ENCODE measurements around the gene TLR1. TPM values are rescaled to one million over a fixed set of nuclear protein-coding genes. Genes with fewer than 3 reads are reported as not detected.

Gene TLR1
- total and polyA plus RNA-seq, 2 donors (not counting 1 experiment from before 2014, with no cell fraction given): 23.4 to 50.8 TPM

GRCh38 chr4:38829237-38829636, 24.6 kb upstream of the TLR1 start:
- peak overlapping the region in 1 of 2 donors; percentile 50 for H3K27ac ChIP-seq (ENCODE audit: low read length in 2 of 2)
- peaks cover 5% of the 10 kb centered on the region for H3K9me3 Mint-ChIP-seq (ENCODE audit: insufficient read depth)
- H3K4me2 ChIP-seq (replicated peaks; ENCODE audit: low read depth, low read length, poor library complexity, severe bottlenecking): no peak overlapping the region
- 100% methylated on average over 3 of the region's 5 CpGs for WGBS (ENCODE audit: insufficient coverage)
- intact Hi-C loops (cut with micrococcal nuclease): no loop called here
- H3K9me3 ChIP-seq (ENCODE audit: control extremely low read depth in 1 of 3, control insufficient read depth in 2 of 3, insufficient read depth in 1 of 3, low read length in 2 of 3): peaks cover 5 to 19% (median 6%) of the 10 kb centered on the region in 3 donors
- peaks cover 1 to 51% of the 10 kb centered on the region in 2 experiments for H3K36me3 ChIP-seq (replicated peaks in 1 of 2; ENCODE audit: control extremely low read depth in 1 of 2, control insufficient read depth in 1 of 2, extremely low read depth in 1 of 2, insufficient read depth in 2 of 2, low read length in 1 of 2)
- ATAC-seq (ENCODE audit: low read depth) (no peak), DNase-seq (no peak)
- no peak overlapping the region for H3K9ac ChIP-seq (ENCODE audit: low read length)
- no peak overlapping the region for H2AFZ ChIP-seq (ENCODE audit: insufficient read depth, low read depth, low read length, poor library complexity, severe bottlenecking)
- TF ChIP-seq, protein P1, sequence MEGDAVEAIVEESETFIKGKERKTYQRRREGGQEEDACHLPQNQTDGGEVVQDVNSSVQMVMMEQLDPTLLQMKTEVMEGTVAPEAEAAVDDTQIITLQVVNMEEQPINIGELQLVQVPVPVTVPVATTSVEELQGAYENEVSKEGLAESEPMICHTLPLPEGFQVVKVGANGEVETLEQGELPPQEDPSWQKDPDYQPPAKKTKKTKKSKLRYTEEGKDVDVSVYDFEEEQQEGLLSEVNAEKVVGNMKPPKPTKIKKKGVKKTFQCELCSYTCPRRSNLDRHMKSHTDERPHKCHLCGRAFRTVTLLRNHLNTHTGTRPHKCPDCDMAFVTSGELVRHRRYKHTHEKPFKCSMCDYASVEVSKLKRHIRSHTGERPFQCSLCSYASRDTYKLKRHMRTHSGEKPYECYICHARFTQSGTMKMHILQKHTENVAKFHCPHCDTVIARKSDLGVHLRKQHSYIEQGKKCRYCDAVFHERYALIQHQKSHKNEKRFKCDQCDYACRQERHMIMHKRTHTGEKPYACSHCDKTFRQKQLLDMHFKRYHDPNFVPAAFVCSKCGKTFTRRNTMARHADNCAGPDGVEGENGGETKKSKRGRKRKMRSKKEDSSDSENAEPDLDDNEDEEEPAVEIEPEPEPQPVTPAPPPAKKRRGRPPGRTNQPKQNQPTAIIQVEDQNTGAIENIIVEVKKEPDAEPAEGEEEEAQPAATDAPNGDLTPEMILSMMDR (IDR thresholded peaks at IDR 0.05): no peak
- no peak for TF ChIP-seq EZH2 (IDR thresholded peaks at IDR 0.05; ENCODE audit: borderline replicate concordance, insufficient read depth, low read depth, low read length, poor library complexity, severe bottlenecking)
- peaks cover 8% of the 10 kb centered on the region for H4K20me1 ChIP-seq (ENCODE audit: control insufficient read depth, insufficient read depth, low read length, poor library complexity, severe bottlenecking)
- H3K4me3 ChIP-seq (ENCODE audit: control extremely low read depth in 1 of 5, extremely low read depth in 1 of 5, insufficient read depth in 1 of 5, low read depth in 2 of 5, low read length in 4 of 5): no peak overlapping the region
- no peak overlapping the region for H3K4me3 Mint-ChIP-seq
- H3K79me2 ChIP-seq (ENCODE audit: control insufficient read depth, insufficient read depth, low read length): peaks cover 75% of the 10 kb centered on the region
- no peak overlapping the region for H3K27ac Mint-ChIP-seq
- no peaks in the 10 kb centered on the region for H3K27me3 ChIP-seq (replicated peaks in 1 of 4; ENCODE audit: control extremely low read depth in 1 of 4, control insufficient read depth in 3 of 4, insufficient read depth in 4 of 4, low read length in 3 of 4)
- ChIA-PET POLR2A (no interaction called here), CTCF (interaction anchor here (0.6 to 1.9 kb wide), 6 partner anchors 10 to 301 kb away, joined by 3 to 8 read pairs (median 4); partner anchors contain the start of gene TLR6)
- peaks cover 6 to 13% of the 10 kb centered on the region in 2 donors for H3K4me1 ChIP-seq (ENCODE audit: control insufficient read depth in 2 of 2, insufficient read depth in 2 of 2, low read length in 2 of 2)
- H3K4me1 Mint-ChIP-seq: peaks cover 36% of the 10 kb centered on the region
- no peaks in the 10 kb centered on the region for H3K27me3 Mint-ChIP-seq

DNA sequence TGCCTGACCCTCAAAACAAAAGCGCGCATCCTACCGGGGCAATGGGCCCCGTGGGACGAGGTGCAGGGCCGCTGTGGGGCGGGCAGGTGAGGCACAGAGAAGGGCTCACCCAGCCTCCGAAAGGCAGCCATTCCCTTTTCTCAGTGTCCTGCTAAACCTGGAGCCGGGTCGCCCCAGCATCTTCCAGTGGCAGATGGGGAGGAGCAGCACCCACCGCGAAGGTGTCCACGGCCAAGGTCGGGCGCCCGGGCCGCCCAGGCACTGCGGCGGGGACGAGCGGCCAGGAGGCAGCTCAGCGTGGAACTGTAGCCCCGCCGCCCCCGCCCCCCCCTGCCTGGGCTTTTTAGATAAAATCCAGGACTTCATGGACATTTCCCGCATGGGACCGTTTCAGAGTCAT, 19.2 kb upstream of the TLR1 start:
- Histone ChIP-seq H3K79me2 (ENCODE audit: control insufficient read depth, insufficient read depth, low read length) (peaks cover 69% of the 10 kb centered on the region), H3K4me2 (replicated peaks; ENCODE audit: low read depth, low read length, poor library complexity, severe bottlenecking) (no peak overlapping the region), H4K20me1 (ENCODE audit: control insufficient read depth, insufficient read depth, low read length, poor library complexity, severe bottlenecking) (no peaks in the 10 kb centered on the region), H3K27ac (ENCODE audit: low read length in 2 of 2) (no peak overlapping the region), H2AFZ (ENCODE audit: insufficient read depth, low read depth, low read length, poor library complexity, severe bottlenecking) (no peak overlapping the region), H3K27me3 (replicated peaks in 1 of 4; ENCODE audit: control extremely low read depth in 1 of 4, control insufficient read depth in 3 of 4, insufficient read depth in 4 of 4, low read length in 3 of 4) (no peaks in the 10 kb centered on the region), H3K9me3 (ENCODE audit: control extremely low read depth in 1 of 3, control insufficient read depth in 2 of 3, insufficient read depth in 1 of 3, low read length in 2 of 3) (peaks cover 0 to 13% (median 12%) of the 10 kb centered on the region in 3 donors), H3K4me1 (ENCODE audit: control insufficient read depth in 2 of 2, insufficient read depth in 2 of 2, low read length in 2 of 2) (peaks cover 22% of the 10 kb centered on the region in 2 donors), H3K36me3 (replicated peaks in 1 of 2; ENCODE audit: control extremely low read depth in 1 of 2, control insufficient read depth in 1 of 2, extremely low read depth in 1 of 2, insufficient read depth in 2 of 2, low read length in 1 of 2) (peaks cover 0 to 45% of the 10 kb centered on the region in 2 experiments), H3K9ac (ENCODE audit: low read length) (no peak overlapping the region), H3K4me3 (ENCODE audit: control extremely low read depth in 1 of 5, extremely low read depth in 1 of 5, insufficient read depth in 1 of 5, low read depth in 2 of 5, low read length in 4 of 5) (no peak overlapping the region)
- H3K9me3 Mint-ChIP-seq (ENCODE audit: insufficient read depth): peaks cover 10% of the 10 kb centered on the region
- ATAC-seq (ENCODE audit: low read depth) (no peak), DNase-seq (no peak)
- no peak for TF ChIP-seq EZH2 (IDR thresholded peaks at IDR 0.05; ENCODE audit: borderline replicate concordance, insufficient read depth, low read depth, low read length, poor library complexity, severe bottlenecking)
- TF ChIP-seq, protein P1 (IDR thresholded peaks at IDR 0.05): no peak
- 96% methylated on average over 27 of the region's 27 CpGs for WGBS (ENCODE audit: insufficient coverage)
- H3K27me3 Mint-ChIP-seq: no peaks in the 10 kb centered on the region
- ChIA-PET POLR2A (no interaction called here), CTCF (no interaction called here)
- no peak overlapping the region for H3K27ac Mint-ChIP-seq
- intact Hi-C loops (cut with micrococcal nuclease): no loop called here
- peaks cover 33% of the 10 kb centered on the region for H3K4me1 Mint-ChIP-seq
- no peak overlapping the region for H3K4me3 Mint-ChIP-seq

All from B cell (primary cell).